Measurements from ENCODE around the gene TRAFD1.

TRAFD1 gene

DNA sequence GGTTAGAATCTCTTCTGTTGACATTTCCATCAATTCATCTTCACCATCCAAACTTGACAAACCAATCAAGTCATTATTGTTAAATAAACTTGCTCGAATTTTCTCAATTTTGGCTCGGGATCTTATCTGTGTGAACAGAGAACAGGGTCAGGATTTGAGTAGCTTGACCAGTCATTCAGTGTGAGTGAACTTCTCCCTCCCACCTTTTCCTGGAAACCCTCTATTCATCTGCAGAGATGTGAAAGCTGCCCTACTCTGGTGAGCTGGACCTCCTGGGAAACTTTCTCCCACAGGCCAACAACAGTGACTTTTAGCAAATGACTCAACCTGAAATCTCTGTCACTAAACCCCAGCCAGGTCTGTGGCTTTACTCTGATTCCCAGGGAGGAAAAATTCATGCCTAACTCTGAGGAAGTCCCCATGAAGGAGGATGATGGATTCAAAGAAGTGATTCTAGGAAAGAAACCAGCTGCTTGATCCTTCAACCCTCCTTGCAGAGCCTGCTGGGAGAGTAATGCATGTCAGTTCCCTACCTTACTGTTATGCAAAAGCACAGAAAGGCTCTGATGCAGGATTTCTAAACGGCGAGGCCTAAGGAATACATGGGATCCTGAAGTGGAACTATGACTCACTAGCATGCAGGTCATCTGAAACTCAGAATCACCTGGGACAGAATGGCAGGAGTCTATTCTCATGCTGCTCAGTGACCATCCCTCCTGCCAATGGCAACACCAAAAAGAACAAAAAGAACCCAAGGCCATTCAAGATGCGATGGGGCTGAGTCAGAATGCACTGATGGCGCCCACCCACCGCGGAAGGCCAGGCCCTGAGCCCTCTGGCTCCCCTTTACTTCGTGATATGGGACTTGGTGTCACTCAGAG lies 58.0 kb downstream of the TRAFD1 start:
- H3K36me3 ChIP-seq (ENCODE audit: insufficient read depth, low read length) = peaks cover 45% of the 10 kb centered on the region
- H3K4me1 ChIP-seq (ENCODE audit: insufficient read depth, low read length) = no peaks in the 10 kb centered on the region
- no peaks in the 10 kb centered on the region for H3K9me3 ChIP-seq (ENCODE audit: low read length)
- no peak overlapping the region for H3K27ac ChIP-seq (ENCODE audit: low read depth, low read length)
- no peaks in the 10 kb centered on the region for H3K27me3 ChIP-seq (ENCODE audit: control insufficient read depth in 1 of 2, insufficient read depth in 2 of 2, low read length in 2 of 2)
- no peak overlapping the region for H3K4me3 ChIP-seq (ENCODE audit: low read depth in 1 of 2, low read length in 2 of 2)
- no peak overlapping the region for H3K9ac ChIP-seq (ENCODE audit: low read length)

DNA sequence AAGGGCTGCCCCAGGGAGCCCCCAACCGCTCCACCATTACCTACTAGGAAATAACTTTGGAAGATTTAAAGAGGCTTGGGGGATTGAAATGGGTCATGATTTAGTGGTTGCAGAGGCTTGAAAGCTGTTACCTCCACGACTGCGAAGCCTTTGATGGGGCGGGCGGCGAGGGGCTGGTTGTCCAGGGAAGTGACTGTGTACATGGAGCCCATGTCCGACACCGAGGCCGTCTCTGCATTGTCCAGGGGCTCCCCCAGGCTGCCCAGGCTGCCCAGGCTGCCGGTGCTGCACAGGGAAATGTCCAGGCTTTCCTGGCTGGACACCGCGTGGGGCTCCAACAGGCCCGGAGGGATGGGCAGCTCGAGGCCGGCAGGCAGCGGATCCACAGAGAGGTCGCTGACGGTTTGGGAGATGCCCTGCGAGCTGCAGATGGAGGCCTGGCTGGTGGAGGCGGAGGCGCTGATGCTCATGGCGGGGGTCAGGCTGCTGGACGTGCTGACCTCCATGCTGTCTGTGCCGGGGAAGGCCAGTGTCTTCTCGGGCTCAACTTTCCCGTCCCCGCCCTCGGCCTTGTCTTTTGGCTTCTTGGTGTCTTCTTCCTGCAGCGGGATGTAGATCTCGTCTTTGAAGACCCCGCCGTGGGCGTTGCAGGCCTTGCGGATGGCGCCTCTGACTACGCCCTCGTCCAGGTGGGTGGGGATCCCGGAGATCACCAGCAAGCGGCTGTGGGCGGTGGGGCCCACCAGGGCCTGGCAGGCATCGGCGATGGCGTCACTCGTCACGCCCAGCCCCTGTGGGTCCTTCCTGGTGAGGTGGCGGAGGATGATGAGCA lies 58.9 kb downstream of the TRAFD1 start:
- Histone ChIP-seq H3K36me3 (ENCODE audit: insufficient read depth, low read length) (peaks cover 44% of the 10 kb centered on the region), H3K4me3 (ENCODE audit: low read depth in 1 of 2, low read length in 2 of 2) (no peak overlapping the region), H3K27me3 (ENCODE audit: control insufficient read depth in 1 of 2, insufficient read depth in 2 of 2, low read length in 2 of 2) (no peaks in the 10 kb centered on the region), H3K9me3 (ENCODE audit: low read length) (no peaks in the 10 kb centered on the region), H3K9ac (ENCODE audit: low read length) (no peak overlapping the region), H3K4me1 (ENCODE audit: insufficient read depth, low read length) (no peaks in the 10 kb centered on the region), H3K27ac (ENCODE audit: low read depth, low read length) (no peak overlapping the region)

DNA sequence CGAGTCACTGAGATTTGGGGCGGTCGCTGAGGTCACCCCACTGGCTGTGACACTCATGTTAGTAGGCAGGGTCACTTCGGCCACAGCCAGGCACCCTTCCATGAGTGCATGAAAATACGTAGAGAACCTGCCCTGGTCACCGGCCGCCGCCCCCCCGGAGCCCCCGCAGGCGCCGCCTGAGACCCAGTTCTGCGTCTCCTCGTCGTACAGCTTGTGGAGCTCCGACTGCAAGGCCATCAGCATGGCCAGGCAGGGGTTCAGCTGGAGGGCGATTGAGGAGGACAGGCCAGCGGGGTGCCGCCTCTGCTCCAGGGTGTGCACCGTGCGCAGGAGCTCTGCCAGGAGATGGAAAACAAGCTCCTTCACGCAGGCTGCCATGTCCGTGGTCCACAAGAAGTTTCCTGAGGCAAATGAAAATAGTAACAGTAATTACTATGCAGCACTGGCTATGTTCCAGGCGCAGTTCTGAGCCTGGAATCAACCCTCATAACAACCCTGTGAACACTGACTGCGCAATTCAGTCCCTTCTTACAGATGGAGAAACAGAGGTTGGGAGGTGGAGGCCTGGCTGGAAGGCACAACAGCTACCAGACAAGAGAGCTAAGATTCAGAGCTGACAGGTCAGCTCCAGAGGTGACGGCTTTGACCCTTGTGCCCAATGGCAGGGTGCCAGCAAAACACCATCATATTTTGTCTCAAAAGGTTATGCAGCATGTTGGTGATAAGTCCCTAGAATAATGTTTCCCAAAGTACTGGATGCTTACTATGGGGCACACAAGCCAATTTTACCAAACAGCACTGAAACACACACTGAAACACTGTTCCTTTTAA lies 59.9 kb downstream of the TRAFD1 start:
- H3K36me3 ChIP-seq (ENCODE audit: insufficient read depth, low read length) = peaks cover 43% of the 10 kb centered on the region
- H3K4me1 ChIP-seq (ENCODE audit: insufficient read depth, low read length) = no peaks in the 10 kb centered on the region
- no peak overlapping the region for H3K9ac ChIP-seq (ENCODE audit: low read length)
- no peak overlapping the region for H3K4me3 ChIP-seq (ENCODE audit: low read depth in 1 of 2, low read length in 2 of 2)
- no peak overlapping the region for H3K27ac ChIP-seq (ENCODE audit: low read depth, low read length)
- H3K27me3 ChIP-seq (ENCODE audit: control insufficient read depth in 1 of 2, insufficient read depth in 2 of 2, low read length in 2 of 2) = no peaks in the 10 kb centered on the region
- no peaks in the 10 kb centered on the region for H3K9me3 ChIP-seq (ENCODE audit: low read length)

GRCh38 chr12:112188130-112188830 lies 62.9 kb downstream of the TRAFD1 start:
- H3K27me3 ChIP-seq (ENCODE audit: control insufficient read depth in 1 of 2, insufficient read depth in 2 of 2, low read length in 2 of 2) = no peaks in the 10 kb centered on the region
- no peak overlapping the region for H3K9ac ChIP-seq (ENCODE audit: low read length)
- no peak overlapping the region for H3K27ac ChIP-seq (ENCODE audit: low read depth, low read length)
- no peak overlapping the region for H3K4me3 ChIP-seq (ENCODE audit: low read depth in 1 of 2, low read length in 2 of 2)
- H3K4me1 ChIP-seq (ENCODE audit: insufficient read depth, low read length) = no peaks in the 10 kb centered on the region
- H3K36me3 ChIP-seq (ENCODE audit: insufficient read depth, low read length) = peaks cover 60% of the 10 kb centered on the region
- no peaks in the 10 kb centered on the region for H3K9me3 ChIP-seq (ENCODE audit: low read length)

DNA sequence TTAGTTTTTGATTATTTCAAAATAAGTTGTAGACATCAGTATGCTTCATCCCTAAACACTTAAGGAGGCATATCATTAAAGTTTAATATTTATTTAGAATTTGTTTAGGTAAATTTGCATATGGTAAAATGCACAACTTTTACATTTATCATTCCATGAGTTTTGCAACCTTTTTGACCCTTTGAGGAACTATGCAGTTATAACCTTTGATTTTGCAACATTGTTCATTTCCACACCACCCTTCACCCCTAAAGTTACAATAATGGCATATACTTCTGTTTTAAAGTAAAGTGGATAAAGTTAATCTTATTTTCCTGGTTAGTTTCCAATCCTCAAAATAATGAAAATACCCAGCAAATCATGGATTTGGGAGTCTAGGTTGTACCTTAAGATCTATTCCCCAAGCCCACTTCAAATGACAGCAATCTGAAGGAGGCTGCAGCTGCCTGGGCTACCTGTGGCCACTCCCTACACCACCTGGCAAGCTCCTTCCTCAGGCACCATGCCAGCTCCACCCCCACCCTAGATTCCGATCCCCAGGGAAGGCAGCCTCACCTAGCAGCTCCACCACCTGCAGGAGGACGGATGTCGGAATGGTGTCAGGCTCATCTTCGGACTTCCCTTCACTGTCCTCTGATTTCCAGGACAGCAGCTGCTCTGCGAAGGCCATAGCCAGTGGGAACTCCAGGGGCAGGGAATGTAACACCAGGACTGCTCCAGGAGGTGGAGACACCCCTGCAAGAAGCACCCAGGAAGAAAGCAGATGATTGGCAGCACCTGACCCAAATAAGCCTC lies 65.1 kb downstream of the TRAFD1 start:
- Histone ChIP-seq H3K9me3 (ENCODE audit: low read length) (no peaks in the 10 kb centered on the region), H3K27ac (ENCODE audit: low read depth, low read length) (no peak overlapping the region), H3K9ac (ENCODE audit: low read length) (no peak overlapping the region), H3K4me1 (ENCODE audit: insufficient read depth, low read length) (no peaks in the 10 kb centered on the region), H3K36me3 (ENCODE audit: insufficient read depth, low read length) (peaks cover 66% of the 10 kb centered on the region), H3K27me3 (ENCODE audit: control insufficient read depth in 1 of 2, insufficient read depth in 2 of 2, low read length in 2 of 2) (no peaks in the 10 kb centered on the region), H3K4me3 (ENCODE audit: low read depth in 1 of 2, low read length in 2 of 2) (no peak overlapping the region)

- Histone ChIP-seq H3K4me3 (ENCODE audit: low read depth in 1 of 2, low read length in 2 of 2) (no peak overlapping the region), H3K9ac (ENCODE audit: low read length) (no peak overlapping the region), H3K36me3 (ENCODE audit: insufficient read depth, low read length) (peaks cover 67% of the 10 kb centered on the region), H3K4me1 (ENCODE audit: insufficient read depth, low read length) (no peaks in the 10 kb centered on the region), H3K9me3 (ENCODE audit: low read length) (no peaks in the 10 kb centered on the region), H3K27ac (ENCODE audit: low read depth, low read length) (no peak overlapping the region), H3K27me3 (ENCODE audit: control insufficient read depth in 1 of 2, insufficient read depth in 2 of 2, low read length in 2 of 2) (no peaks in the 10 kb centered on the region)
Measured at GRCh38 chr12:112191201-112191600, 65.8 kb downstream of the TRAFD1 start.

DNA sequence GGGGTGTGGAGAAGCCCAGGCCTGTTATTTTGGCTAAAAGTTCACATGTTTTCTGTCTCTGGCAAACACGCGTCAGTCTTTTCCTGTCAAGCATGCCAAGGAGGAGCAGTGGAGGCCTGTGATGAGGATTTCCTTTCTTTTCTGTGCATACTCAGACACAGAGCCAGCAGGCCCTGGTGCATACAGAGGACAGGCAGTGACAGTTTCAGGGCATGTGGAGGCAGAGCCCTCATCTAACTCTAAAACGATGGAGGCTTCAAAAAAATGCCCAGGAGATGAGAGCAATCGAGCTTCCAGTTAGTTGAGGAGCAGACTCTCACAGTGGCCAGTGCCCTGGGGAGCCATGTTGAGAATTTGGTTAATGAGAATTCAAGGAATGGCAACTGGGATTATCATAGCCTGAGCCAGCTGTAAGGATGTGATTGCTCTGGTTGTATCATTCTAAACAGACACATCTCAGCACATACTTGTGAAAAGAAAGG lies 66.5 kb downstream of the TRAFD1 start:
- H3K9me3 ChIP-seq (ENCODE audit: low read length) = no peaks in the 10 kb centered on the region
- H3K27ac ChIP-seq (ENCODE audit: low read depth, low read length) = no peak overlapping the region
- H3K9ac ChIP-seq (ENCODE audit: low read length) = no peak overlapping the region
- H3K36me3 ChIP-seq (ENCODE audit: insufficient read depth, low read length) = peaks cover 67% of the 10 kb centered on the region
- no peaks in the 10 kb centered on the region for H3K4me1 ChIP-seq (ENCODE audit: insufficient read depth, low read length)
- H3K4me3 ChIP-seq (ENCODE audit: low read depth in 1 of 2, low read length in 2 of 2) = no peak overlapping the region
- H3K27me3 ChIP-seq (ENCODE audit: control insufficient read depth in 1 of 2, insufficient read depth in 2 of 2, low read length in 2 of 2) = no peaks in the 10 kb centered on the region

DNA sequence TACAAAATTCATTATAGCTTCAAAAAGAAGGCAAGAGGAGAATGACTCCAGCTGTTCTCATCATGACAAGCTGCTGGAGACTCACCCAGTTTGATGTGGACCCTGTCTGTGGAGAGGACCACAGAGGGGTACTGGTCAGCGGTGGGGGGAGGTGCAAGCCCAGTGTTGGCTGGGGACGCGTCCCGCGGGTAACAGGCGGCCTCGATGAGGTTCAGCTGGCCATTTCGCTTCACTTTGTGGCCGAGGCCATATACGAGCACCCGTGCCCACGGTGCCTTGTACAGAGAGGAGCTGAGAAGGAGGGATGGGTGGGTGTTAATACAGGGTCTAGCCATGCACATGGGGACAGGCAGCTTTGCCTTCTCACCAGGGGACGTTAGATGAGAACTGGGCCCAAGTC lies 67.1 kb downstream of the TRAFD1 start:
- Histone ChIP-seq H3K4me3 (ENCODE audit: low read depth in 1 of 2, low read length in 2 of 2) (no peak overlapping the region), H3K4me1 (ENCODE audit: insufficient read depth, low read length) (no peaks in the 10 kb centered on the region), H3K9me3 (ENCODE audit: low read length) (no peaks in the 10 kb centered on the region), H3K9ac (ENCODE audit: low read length) (no peak overlapping the region), H3K36me3 (ENCODE audit: insufficient read depth, low read length) (peaks cover 69% of the 10 kb centered on the region), H3K27me3 (ENCODE audit: control insufficient read depth in 1 of 2, insufficient read depth in 2 of 2, low read length in 2 of 2) (no peaks in the 10 kb centered on the region), H3K27ac (ENCODE audit: low read depth, low read length) (no peak overlapping the region)

- no peak overlapping the region for H3K4me3 ChIP-seq (ENCODE audit: low read depth in 1 of 2, low read length in 2 of 2)
- H3K27me3 ChIP-seq (ENCODE audit: control insufficient read depth in 1 of 2, insufficient read depth in 2 of 2, low read length in 2 of 2) = no peaks in the 10 kb centered on the region
- H3K9me3 ChIP-seq (ENCODE audit: low read length) = no peaks in the 10 kb centered on the region
- no peak overlapping the region for H3K9ac ChIP-seq (ENCODE audit: low read length)
- H3K27ac ChIP-seq (ENCODE audit: low read depth, low read length) = no peak overlapping the region
- peaks cover 77% of the 10 kb centered on the region for H3K36me3 ChIP-seq (ENCODE audit: insufficient read depth, low read length)
- H3K4me1 ChIP-seq (ENCODE audit: insufficient read depth, low read length) = no peaks in the 10 kb centered on the region
Measured at GRCh38 chr12:112194601-112195247, 69.4 kb downstream of the TRAFD1 start.
